ENCODE measurements around the gene CDK13. TPM values are rescaled to one million over a fixed set of nuclear protein-coding genes. Genes with fewer than 3 reads are reported as not detected.

The CDK13 gene
- total and polyA plus RNA-seq, 9 of the 15 experiments (the other 6 are each of a cell fraction or from before 2014, with no cell fraction given): 9.8 to 46.1 (median 32.4) TPM

DNA sequence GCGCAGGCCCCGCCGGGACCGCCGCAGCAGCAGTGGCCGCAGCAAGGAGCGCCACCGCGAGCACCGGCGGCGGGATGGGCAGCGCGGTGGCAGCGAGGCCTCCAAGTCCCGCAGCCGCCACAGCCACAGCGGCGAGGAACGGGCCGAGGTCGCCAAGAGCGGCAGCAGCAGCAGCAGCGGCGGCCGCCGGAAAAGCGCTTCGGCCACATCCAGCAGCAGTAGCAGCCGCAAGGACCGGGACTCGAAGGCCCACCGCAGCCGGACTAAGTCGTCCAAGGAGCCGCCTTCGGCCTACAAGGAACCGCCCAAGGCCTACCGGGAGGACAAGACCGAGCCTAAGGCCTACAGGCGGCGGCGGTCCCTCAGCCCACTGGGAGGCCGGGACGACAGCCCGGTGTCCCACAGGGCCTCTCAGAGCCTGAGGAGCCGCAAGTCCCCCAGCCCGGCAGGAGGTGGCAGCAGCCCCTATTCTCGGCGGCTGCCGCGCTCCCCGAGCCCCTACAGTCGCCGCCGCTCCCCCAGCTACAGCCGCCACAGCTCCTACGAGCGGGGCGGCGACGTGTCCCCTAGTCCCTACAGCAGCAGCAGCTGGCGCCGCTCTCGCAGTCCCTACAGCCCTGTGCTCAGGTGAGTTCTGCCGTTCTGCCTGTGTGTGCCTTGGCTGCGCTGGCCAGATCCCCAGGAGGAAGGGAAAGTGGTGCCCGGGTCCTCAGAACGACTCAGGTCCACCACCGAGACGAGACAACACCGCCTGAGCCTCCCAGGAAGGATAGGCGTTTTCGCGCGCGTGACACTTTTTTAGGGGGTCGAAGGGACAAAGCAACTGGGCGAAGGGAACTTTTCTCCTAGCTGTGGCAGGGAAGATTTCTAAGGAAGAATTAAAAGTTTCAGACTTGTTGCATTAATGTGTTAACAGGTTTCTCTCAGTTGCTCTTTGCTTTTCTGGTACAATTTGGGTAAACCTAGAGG, 1.5 kb downstream of the CDK13 start (continued):
- TF ChIP-seq FOXK1 (CRISPR knock-in tag; IDR thresholded peaks at IDR 0.05; ENCODE audit: borderline replicate concordance) (0 out of 2 replicates have a peak, but pooled peaks have one; percentile 35), CXXC5 (CRISPR knock-in tag; IDR thresholded peaks at IDR 0.05) (0 out of 2 replicates have a peak, but pooled peaks have one; percentile 43), CBX3 (IDR thresholded peaks at IDR 0.05; ENCODE audit: borderline replicate concordance in 1 of 2, low read length in 2 of 2) (no peak), ZNF134 (CRISPR knock-in tag; conservative IDR thresholded peaks at IDR 0.05) (no peak), ETS2 (tag; IDR thresholded peaks at IDR 0.05; ENCODE audit: borderline replicate concordance, poor library complexity, severe bottlenecking) (no peak), ELF4 (CRISPR knock-in tag; IDR thresholded peaks at IDR 0.05) (peak; percentile 30; the same call in 1 of the 2 replicates), MAZ (CRISPR knock-in tag; conservative IDR thresholded peaks at IDR 0.05 in 1 of 2, IDR thresholded peaks at IDR 0.05 in 1 of 2) (peak; percentile 59 to 64), BCOR (IDR thresholded peaks at IDR 0.05) (no peak), KDM1A (IDR thresholded peaks at IDR 0.05) (no peak), ATF1 (CRISPR knock-in tag; IDR thresholded peaks at IDR 0.05) (no peak), ATF1 (tag; IDR thresholded peaks at IDR 0.05) (no peak), SNIP1 (IDR thresholded peaks at IDR 0.05; ENCODE audit: low read depth) (no peak), RB1 (IDR thresholded peaks at IDR 0.05; ENCODE audit: low read depth) (peak; percentile 10; the same call in 1 of the 2 replicates), KLF13 (tag; IDR thresholded peaks at IDR 0.05; ENCODE audit: borderline replicate concordance, low read depth) (no peak), MTA3 (IDR thresholded peaks at IDR 0.05; ENCODE audit: borderline replicate concordance) (0 out of 2 replicates have a peak, but pooled peaks have one; percentile 35), SP1 (CRISPR knock-in tag; IDR thresholded peaks at IDR 0.05) (peak; percentile 32; the same call in 1 of the 2 replicates)
- TF ChIP-seq, protein P1, sequence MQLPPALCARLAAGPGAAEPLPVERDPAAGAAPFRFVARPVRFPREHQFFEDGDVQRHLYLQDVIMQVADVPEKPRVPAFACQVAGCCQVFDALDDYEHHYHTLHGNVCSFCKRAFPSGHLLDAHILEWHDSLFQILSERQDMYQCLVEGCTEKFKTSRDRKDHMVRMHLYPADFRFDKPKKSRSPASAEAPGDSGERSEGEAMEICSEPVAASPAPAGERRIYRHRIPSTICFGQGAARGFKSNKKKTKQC (CRISPR knock-in tag; IDR thresholded peaks at IDR 0.05): peak; percentile 26; the same call in 1 of the 2 replicates
- TF ChIP-seq, protein P2, sequence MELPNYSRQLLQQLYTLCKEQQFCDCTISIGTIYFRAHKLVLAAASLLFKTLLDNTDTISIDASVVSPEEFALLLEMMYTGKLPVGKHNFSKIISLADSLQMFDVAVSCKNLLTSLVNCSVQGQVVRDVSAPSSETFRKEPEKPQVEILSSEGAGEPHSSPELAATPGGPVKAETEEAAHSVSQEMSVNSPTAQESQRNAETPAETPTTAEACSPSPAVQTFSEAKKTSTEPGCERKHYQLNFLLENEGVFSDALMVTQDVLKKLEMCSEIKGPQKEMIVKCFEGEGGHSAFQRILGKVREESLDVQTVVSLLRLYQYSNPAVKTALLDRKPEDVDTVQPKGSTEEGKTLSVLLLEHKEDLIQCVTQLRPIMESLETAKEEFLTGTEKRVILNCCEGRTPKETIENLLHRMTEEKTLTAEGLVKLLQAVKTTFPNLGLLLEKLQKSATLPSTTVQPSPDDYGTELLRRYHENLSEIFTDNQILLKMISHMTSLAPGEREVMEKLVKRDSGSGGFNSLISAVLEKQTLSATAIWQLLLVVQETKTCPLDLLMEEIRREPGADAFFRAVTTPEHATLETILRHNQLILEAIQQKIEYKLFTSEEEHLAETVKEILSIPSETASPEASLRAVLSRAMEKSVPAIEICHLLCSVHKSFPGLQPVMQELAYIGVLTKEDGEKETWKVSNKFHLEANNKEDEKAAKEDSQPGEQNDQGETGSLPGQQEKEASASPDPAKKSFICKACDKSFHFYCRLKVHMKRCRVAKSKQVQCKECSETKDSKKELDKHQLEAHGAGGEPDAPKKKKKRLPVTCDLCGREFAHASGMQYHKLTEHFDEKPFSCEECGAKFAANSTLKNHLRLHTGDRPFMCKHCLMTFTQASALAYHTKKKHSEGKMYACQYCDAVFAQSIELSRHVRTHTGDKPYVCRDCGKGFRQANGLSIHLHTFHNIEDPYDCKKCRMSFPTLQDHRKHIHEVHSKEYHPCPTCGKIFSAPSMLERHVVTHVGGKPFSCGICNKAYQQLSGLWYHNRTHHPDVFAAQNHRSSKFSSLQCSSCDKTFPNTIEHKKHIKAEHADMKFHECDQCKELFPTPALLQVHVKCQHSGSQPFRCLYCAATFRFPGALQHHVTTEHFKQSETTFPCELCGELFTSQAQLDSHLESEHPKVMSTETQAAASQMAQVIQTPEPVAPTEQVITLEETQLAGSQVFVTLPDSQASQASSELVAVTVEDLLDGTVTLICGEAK (IDR thresholded peaks at IDR 0.05): 0 out of 2 replicates have a peak, but pooled peaks have one; percentile 32
- TF ChIP-seq, protein P2 (CRISPR knock-in tag; IDR thresholded peaks at IDR 0.05): no peak
